ENCODE results near the gene VEGFC.

DNA sequence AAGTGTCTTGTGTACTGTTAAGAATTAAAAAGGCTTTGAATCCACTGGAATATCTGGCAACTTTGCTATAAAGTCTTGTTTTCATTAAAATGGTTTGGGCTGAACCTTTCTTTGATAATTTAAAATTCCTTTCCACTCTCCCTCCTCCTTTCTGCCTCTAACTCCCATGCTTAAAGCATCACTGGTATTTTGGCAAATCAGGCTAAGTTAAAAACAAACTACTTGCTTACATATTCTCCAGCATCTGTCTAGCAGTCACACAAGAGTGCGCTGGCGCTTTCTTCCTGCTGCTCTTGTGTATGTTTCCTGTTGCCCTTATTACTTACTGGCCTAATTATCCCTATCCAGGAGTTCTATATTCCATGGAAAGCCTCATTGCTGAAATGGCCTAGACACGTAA lies 136.6 kb downstream of the VEGFC start:
- TF ChIP-seq POLR2A (IDR thresholded peaks at IDR 0.05; ENCODE audit: low read depth, low read length): no peak
- TF ChIP-seq POLR2AphosphoS5 (IDR thresholded peaks at IDR 0.05; ENCODE audit: low read depth, low read length): no peak
- no peak for TF ChIP-seq TAF1 (IDR thresholded peaks at IDR 0.05; ENCODE audit: low read depth, low read length)

Data from GM12891 (cell line).